Measurements from ENCODE around the gene UTS2R.
"Not testable (repeated sequence)": the region's sequence is repeated elsewhere in the genome, so short reads cannot be mapped to it uniquely, and the experiment has no call there.

Gene UTS2R

DNA sequence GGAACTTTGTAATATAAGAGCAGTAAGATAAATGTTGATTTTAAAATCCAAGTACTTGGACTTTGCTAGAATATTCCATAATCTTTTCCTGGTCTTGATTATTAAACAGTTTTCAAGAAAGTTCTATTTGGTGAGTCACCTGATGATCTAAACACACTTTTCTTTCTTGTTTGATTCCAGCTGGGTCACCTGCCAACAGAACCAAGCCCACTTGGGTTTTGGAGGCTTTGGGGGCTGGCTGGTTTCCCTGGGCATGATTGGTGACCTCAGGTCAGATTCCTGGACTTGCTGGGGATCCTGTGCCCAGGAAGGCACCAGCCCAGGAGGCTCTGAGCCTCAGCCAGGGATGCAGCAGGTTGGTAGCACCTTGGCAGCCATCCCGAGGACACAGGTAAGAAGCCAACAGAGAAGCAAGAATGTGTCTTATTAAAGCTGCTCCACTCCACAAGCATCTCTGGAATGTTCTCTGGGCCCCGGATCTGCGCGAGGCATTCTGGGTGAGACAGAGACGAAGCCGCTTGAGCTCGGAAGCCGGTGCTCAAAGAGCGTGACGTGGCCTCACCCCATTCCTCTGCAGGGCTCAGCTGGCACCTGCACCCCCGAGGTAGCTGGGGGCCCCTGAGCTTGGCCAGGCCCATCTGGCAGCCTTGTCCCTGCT is 15.7 kb upstream of the UTS2R start:
- no peak for DNase-seq

- no peak for DNase-seq
Measured at GRCh38 chr17:82356845-82357355, 14.7 kb upstream of the UTS2R start.

DNA sequence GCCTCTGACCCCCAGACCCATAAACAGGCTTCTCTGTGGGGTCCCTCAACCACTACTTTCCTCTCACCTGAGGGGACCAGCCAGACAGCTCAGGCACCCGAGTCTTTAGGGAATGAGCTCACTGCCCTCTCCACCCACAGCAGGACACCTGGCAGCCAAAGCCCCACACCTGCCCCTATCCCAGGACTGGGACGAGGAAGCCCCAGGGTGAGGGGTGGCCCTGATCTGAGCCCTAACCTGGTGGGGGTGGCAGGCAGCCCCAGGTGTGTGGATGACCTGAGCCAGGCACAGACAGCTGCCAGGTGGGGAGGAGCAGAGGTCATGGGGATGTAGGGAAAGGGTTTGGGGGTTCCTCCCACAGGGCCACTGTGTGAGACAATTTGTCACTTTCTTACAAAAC is 14.2 kb upstream of the UTS2R start:
- DNase-seq, result no peak

GRCh38 chr17:82358465-82359350 is 12.9 kb upstream of the UTS2R start, which contains the start of gene TEX19:
TSS of gene TEX19 (plus strand) at chr17:82359247. CDS start at chr17:82362151, 2,904 bp downstream.
- DNase-seq, result no peak

- DNase-seq, result not testable (repeated sequence)
Measured at GRCh38 chr17:82359451-82360074, 12.0 kb upstream of the UTS2R start.

DNA sequence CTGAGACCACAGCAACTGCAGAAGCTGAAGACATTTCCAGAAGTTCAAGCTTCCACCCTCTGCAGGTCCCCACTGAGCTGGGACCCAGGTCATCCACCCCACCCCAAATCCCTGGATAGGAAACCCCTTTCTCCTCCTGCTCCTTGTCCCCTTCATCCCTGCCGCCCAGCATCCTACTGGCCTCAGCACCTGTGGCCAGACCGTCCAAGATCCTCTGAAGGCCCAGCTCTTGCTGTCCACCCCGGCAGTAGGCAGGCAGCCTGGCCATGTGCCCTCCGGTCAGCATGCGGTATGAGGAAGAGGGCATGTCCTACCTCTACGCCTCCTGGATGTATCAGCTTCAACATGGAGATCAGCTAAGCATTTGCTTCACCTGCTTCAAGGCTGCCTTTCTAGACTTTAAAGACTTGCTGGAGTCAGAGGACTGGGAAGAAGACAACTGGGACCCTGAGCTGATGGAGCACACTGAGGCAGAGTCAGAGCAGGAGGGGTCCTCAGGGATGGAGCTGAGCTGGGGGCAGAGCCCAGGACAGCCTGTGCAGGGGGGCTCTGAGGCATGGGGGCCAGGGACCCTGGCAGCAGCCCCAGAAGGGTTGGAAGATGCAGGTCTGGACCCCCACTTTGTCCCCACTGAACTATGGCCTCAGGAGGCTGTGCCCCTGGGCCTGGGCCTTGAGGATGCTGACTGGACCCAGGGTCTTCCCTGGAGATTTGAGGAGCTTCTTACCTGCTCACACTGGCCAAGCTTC is 9.5 kb upstream of the UTS2R start:
- DNase-seq, result no peak

- no peak for DNase-seq
Measured at GRCh38 chr17:82365606-82366295, 5.8 kb upstream of the UTS2R start.

DNA sequence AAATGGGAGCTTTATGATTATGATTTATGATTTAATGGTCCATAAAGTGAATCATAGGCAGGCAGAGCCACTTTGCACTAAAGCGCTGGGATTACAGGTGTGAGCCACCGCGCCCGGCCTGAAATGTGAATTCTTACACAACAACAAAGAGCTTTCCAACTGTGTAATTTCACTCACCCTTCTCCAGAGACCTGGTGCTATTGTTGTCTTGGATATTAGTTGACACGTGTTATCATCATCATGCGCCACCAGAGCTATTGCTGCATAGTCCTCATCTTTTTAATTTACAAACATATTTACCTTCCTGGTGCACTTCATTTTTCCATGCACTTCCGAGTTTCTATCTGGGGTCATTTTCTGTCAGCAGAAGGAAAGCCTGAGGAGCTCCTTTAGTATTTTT is 4.8 kb upstream of the UTS2R start:
- no peak for DNase-seq

DNA sequence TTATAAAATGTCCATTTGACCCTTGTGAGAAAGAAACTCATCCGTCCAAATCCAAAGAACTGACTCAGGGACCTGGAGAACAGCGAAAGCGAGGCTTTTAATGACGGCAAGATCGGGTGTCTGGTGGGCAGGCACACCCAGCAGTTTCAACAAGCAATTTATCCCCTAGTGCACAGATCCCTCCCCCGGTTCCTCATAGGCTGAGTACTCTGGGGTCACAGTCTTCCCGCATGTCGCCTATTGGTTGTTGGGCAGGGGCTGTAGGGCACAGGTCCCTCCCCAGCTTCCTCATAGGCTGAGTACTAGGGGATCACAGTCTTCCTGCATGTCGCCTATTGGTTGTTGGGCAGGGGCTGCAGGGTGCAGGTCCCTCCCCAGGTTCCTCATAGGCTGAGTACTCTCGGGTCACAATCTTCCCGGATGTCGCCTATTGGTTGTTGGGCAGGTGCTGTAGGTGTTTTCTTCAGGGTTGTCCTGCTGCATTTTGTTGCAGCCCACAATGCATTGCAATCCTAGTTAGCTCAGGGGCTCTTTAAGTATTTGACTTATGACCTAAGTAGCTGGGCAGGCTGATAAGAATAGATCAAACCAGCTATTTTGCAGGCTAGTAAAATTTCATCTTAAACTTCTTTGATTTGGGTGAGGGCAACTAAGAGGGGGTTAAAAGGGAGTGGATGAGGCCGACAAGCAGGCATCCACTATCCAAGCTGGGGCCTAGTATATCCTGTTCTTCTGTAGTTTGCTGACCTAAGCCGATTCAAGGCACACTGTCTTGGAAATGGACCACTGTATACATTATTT is 3.6 kb upstream of the UTS2R start:
- DNase-seq, result peak; percentile 21

- DNase-seq, result no peak
Measured at GRCh38 chr17:82369211-82369610, 2.4 kb upstream of the UTS2R start.

- DNase-seq, result peak; percentile 23
Measured at GRCh38 chr17:82370471-82371332, 863 bp upstream of the UTS2R start.

DNA sequence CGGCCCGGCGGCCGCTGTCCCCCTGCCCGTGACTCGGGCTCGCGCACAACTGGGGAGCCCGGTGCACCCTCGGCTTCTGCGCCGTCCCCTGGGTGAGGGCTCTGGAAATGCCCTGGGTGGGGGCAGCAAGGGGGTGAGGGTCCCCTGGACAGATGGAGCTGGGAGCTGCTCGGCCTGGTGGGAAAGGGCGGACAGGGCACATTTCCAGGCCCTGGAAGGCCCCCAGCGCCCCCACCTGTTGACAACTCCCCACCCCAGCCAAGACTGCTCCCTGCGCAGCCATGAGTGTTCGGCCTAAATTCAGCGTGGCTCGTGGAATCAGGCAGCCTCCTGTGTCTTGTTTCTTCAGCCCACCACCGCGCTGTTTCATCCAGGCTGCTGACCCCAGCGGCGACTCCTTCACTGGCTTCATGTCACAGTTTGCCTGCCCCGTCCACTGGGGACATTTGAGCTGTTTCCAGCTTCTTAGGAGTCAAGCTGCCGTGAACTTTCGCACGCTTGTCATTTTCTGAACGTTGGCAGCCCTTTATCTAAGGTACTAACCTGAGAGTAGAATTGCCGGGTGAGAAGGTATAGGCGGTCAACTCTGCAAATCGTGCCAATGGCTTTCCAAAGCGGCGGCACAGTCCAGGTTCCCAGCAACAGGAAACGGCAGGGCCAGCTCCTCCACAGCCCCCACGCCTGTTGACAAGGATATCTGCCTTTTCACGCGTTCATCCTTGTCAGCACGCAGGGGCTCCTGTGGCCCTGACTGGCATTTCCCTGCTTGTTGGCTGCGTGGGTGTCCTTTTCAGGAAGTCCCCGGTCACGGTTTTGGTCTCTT is 895 bp downstream of the UTS2R start:
- no peak for DNase-seq

DNA sequence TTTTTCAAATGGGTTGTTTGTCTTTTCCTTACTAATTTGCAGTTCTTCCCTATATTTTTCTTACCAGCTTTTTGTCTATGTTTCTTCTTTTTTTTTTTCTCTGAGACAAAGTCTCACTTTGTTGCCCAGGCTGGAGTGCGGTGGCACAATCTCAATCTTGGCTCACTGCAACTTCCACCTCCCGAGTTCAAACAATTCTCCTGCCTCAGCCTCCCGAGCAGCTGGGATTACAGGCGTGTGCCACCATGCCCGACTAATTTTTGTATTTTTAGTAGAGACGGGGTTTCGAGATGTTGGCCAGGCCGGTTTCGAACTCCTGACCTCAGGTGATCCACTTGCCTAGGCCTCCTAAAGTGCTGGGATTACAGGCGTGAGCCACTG is 1.5 kb downstream of the UTS2R start:
- not testable (repeated sequence) for DNase-seq

- no peak for DNase-seq
Measured at GRCh38 chr17:82373731-82374625, 2.4 kb downstream of the UTS2R start.

GRCh38 chr17:82374626-82375331 is 3.2 kb downstream of the UTS2R start:
- DNase-seq, result no peak

- no peak for DNase-seq
Measured at GRCh38 chr17:82375359-82376041, 3.9 kb downstream of the UTS2R start.

Measured in stimulated activated CD4-positive, alpha-beta T cell treated with anti-CD3 and anti-CD28 coated beads, Interleukin-1b, Interleukin-23, amount 100 ng/mL, for 48 hours (primary cell).